CD4-positive, alpha-beta T cell (primary cell): ENCODE data around the gene TSSC4. TPM values are rescaled to one million over a fixed set of nuclear protein-coding genes. Genes with fewer than 3 reads are reported as not detected.

Experiments used
- ATAC-seq: fragments of 200-7000 bp; cut with Tn5 transposase; one replicate; pipeline ENCODE4 v1.10.0; 2022; ENCODE audit warnings: mild to moderate bottlenecking; ENCODE audit not compliant: poor library complexity
- CTCF ChIA-PET: fragments of 350-600 bp; sonication (Branson Sonifier 250); formaldehyde crosslinking; loops from one replicate; lab custom pipeline; 2021; ENCODE audit warnings: antibody characterized with exemption, inconsistent platforms; lab: Charles Lee
- POLR2A ChIA-PET: fragments of 350-600 bp; sonication (Branson Sonifier 250); formaldehyde crosslinking; loops from one replicate; lab custom pipeline; 2021; ENCODE audit warnings: antibody characterized with exemption, inconsistent platforms; lab: Charles Lee
- DNase-seq, 14 experiments: peaks; one replicate each; pipeline ENCODE4 v3.0.0-alpha.2; 2013 to 2020; ENCODE audit warnings: mixed read lengths in 2 of 14
- H3K27ac ChIP-seq, 2 donors: one replicate each; pipeline versions ENCODE4 v1.5.1 to v1.7.0; 2013; ENCODE audit warnings: low read length in 2 of 2, low read depth in 1 of 2, mild to moderate bottlenecking in 1 of 2
- H3K27me3 ChIP-seq, 2 experiments: 1 replicate in 1 of 2; 2 replicates in 1 of 2; pipeline versions ENCODE4 v1.6.1 to v1.7.0; 2013; ENCODE audit warnings: low read length in 2 of 2, control low read depth in 1 of 2, mild to moderate bottlenecking in 1 of 2, moderate library complexity in 1 of 2; ENCODE audit not compliant: insufficient read depth in 2 of 2, control insufficient read depth in 1 of 2
- H3K36me3 ChIP-seq: one replicate; pipeline ENCODE4 v1.6.1; 2013; ENCODE audit warnings: low read length, control low read depth; ENCODE audit not compliant: insufficient read depth
- H3K4me1 ChIP-seq: one replicate; pipeline ENCODE4 v1.6.1; 2013; ENCODE audit warnings: low read length, control low read depth; ENCODE audit not compliant: insufficient read depth
- H3K4me3 ChIP-seq: one replicate; pipeline ENCODE4 v1.5.1; 2013; ENCODE audit warnings: mild to moderate bottlenecking, low read length, moderate library complexity
- H3K9me3 ChIP-seq, 2 experiments: 1 replicate in 1 of 2; 2 replicates in 1 of 2; pipeline versions ENCODE4 v1.6.1 to v1.7.0; 2013; ENCODE audit warnings: low read length in 2 of 2, mild to moderate bottlenecking in 2 of 2, control low read depth in 1 of 2, moderate library complexity in 1 of 2; ENCODE audit not compliant: control insufficient read depth in 1 of 2, insufficient read depth in 1 of 2
- H3K27ac Mint-ChIP-seq: one replicate; pipeline ENCODE4 v1.8.0; 2020; ENCODE audit warnings: mixed read lengths
- H3K27me3 Mint-ChIP-seq: one replicate; pipeline ENCODE4 v1.8.0; 2021; ENCODE audit warnings: mixed read lengths
- H3K36me3 Mint-ChIP-seq: one replicate; pipeline ENCODE4 v1.8.0; 2021; ENCODE audit warnings: low read depth, mixed read lengths
- H3K4me1 Mint-ChIP-seq: one replicate; pipeline ENCODE4 v1.8.0; 2021; ENCODE audit warnings: low read depth, mixed read lengths
- H3K4me3 Mint-ChIP-seq: one replicate; pipeline ENCODE4 v1.8.0; 2020; ENCODE audit warnings: mild to moderate bottlenecking, mixed read lengths
- H3K9me3 Mint-ChIP-seq: one replicate; pipeline ENCODE4 v1.8.0; 2020; ENCODE audit warnings: mixed read lengths
- CTCF ChIP-seq: fragments of 200-600 bp; IDR thresholded peaks from one replicate; pipeline ENCODE4 v1.8.0; 2022; ENCODE audit warnings: antibody characterized with exemption, mild to moderate bottlenecking
- intact Hi-C, 2 experiments: fragments of 100-400 bp; cut with DNase I in 1 of 2; cut with micrococcal nuclease in 1 of 2; formaldehyde crosslinking; loops; one replicate each; pipeline versions ENCODE4 v1.15.1 to v1.9.0; 2023 to 2025; cut with DNase I, micrococcal nuclease
- total RNA-seq, 174 experiments: library from RNA in 2 of 174; stranded (reverse) in 2 of 174; gene quantifications; one replicate each; pipeline ENCODE4 v1.2.3 and lab custom pipeline; 2021 to 2026

Gene TSSC4
- total RNA-seq, 2 experiments from 2014 or later, result 47.5 to 50.0 TPM

- no peaks in the 10 kb centered on the region for H3K9me3 ChIP-seq
- H3K27me3 ChIP-seq, result no peaks in the 10 kb centered on the region
- no peak overlapping the region for H3K4me3 Mint-ChIP-seq
- no peak overlapping the region for H3K27ac Mint-ChIP-seq
- no peak overlapping the region for H3K27ac ChIP-seq
- H3K4me3 ChIP-seq, result no peak overlapping the region
- ChIA-PET POLR2A (no interaction called here), CTCF (no interaction called here)
- ATAC-seq (no peak), DNase-seq (no peak)
- no peaks in the 10 kb centered on the region for H3K27me3 Mint-ChIP-seq
- H3K36me3 Mint-ChIP-seq, result no peaks in the 10 kb centered on the region
- no peaks in the 10 kb centered on the region for H3K4me1 ChIP-seq
- H3K4me1 Mint-ChIP-seq, result no peaks in the 10 kb centered on the region
- intact Hi-C loops, result no loop called here
- no peaks in the 10 kb centered on the region for H3K9me3 Mint-ChIP-seq
- TF ChIP-seq CTCF, result no peak
- no peaks in the 10 kb centered on the region for H3K36me3 ChIP-seq
Measured at GRCh38 chr11:2368178-2368850, 32.2 kb upstream of the TSSC4 start.

GRCh38 chr11:2368851-2369180 is 31.7 kb upstream of the TSSC4 start:
- DNase-seq (no peak), ATAC-seq (no peak)
- Mint-ChIP-seq H3K36me3 (no peaks in the 10 kb centered on the region), H3K27me3 (no peaks in the 10 kb centered on the region), H3K4me3 (no peak overlapping the region), H3K27ac (no peak overlapping the region), H3K4me1 (no peaks in the 10 kb centered on the region), H3K9me3 (no peaks in the 10 kb centered on the region)
- H3K27ac ChIP-seq, result no peak overlapping the region
- intact Hi-C loops, result no loop called here
- CTCF ChIA-PET, result no interaction called here
- H3K36me3 ChIP-seq, result no peaks in the 10 kb centered on the region
- no peak overlapping the region for H3K4me3 ChIP-seq
- no peak for TF ChIP-seq CTCF
- H3K27me3 ChIP-seq, result no peaks in the 10 kb centered on the region
- H3K4me1 ChIP-seq, result no peaks in the 10 kb centered on the region
- POLR2A ChIA-PET, result no interaction called here
- H3K9me3 ChIP-seq, result no peaks in the 10 kb centered on the region

- DNase-seq, result no peak
- Histone ChIP-seq H3K9me3 (no peaks in the 10 kb centered on the region), H3K36me3 (no peaks in the 10 kb centered on the region), H3K4me3 (no peak overlapping the region), H3K4me1 (no peaks in the 10 kb centered on the region), H3K27ac (no peak overlapping the region), H3K27me3 (no peaks in the 10 kb centered on the region)
- Mint-ChIP-seq H3K4me1 (no peaks in the 10 kb centered on the region), H3K36me3 (no peaks in the 10 kb centered on the region), H3K27me3 (no peaks in the 10 kb centered on the region), H3K9me3 (no peaks in the 10 kb centered on the region), H3K27ac (no peak overlapping the region), H3K4me3 (no peak overlapping the region)
- no peak for ATAC-seq
- ChIA-PET CTCF (no interaction called here), POLR2A (no interaction called here)
- intact Hi-C loops, result no loop called here
- no peak for TF ChIP-seq CTCF
Measured at GRCh38 chr11:2369320-2369719, 31.2 kb upstream of the TSSC4 start.
